Activated effector memory CD4-positive, alpha-beta T cell treated with anti-CD3 and anti-CD28 coated beads, Interleukin-2, amount 50 U/mL, for 16 hours (primary cell): Measurements from ENCODE around the gene RADX.

ENCODE experiments used
- DNase-seq: peaks from one replicate; pipeline ENCODE4 v3.0.0-alpha.2; 2020

Gene RADX

GRCh38 chrX:106692425-106693065, 80.8 kb downstream of the RADX start:
- no peak for DNase-seq

GRCh38 chrX:106696502-106696901, 84.7 kb downstream of the RADX start:
- DNase-seq = no peak

DNA sequence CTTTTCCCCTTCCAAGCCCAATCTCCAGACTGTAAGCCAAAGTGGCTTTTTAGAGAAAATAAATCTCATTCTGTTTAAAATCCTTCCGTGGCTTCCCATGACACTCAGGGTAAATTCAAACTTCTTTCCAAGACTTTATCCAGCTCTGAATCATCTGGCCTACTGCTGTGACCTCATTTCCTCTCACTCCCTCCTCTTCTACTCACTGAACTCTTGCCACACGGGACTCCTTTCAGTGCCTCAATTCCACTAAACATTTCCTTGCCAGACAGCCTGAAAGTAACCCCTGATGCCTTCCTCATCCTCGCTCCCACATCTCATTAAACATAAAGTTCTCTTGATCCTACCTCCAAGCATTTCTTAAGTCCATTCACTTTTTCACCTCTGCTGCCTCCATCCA, 86.9 kb downstream of the RADX start:
- DNase-seq = no peak

GRCh38 chrX:106702636-106703035, 90.9 kb downstream of the RADX start:
- no peak for DNase-seq

DNA sequence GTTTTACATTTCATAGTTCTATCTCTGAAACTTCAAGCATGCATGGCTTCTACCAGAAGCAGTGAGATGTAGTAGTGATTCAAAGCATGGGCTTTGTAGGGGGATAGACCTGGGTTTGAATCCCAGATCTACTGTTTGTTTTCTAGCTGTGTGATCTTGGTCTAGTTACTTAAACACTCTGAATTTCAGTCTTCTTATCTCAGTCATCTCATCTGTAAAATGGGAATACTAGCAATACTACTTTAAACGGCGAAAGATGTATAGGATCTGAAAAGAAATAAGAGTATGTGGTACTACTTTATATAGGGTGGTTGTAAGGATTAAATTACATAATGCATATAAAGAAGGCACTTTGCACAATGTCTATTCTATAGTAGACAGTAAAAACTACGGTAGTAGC, 94.7 kb downstream of the RADX start:
- no peak for DNase-seq

- DNase-seq = no peak
Measured at GRCh38 chrX:106707771-106708454, 96.1 kb downstream of the RADX start.

DNA sequence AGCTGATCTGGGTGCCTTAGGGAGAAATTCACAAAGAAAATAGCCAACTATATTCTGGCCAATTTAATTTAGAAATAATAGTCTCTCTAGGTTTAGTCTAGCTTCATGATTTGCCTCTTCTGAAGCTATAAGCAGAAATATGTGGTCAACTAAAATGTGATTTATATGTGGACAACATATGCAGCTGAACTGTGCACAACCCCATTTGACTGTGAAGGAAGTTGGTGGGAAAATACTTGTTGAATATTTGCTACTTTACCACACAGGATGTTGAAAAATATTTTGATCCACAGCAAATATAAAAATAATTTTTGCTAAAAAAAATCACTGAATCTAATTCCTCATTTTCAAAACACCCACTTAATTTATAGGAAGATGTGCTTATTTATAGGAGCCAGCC, 99.0 kb downstream of the RADX start:
- no peak for DNase-seq

GRCh38 chrX:106711375-106711774, 99.6 kb downstream of the RADX start:
- DNase-seq = no peak

GRCh38 chrX:106716004-106716403, 104.2 kb downstream of the RADX start:
- no peak for DNase-seq

DNA sequence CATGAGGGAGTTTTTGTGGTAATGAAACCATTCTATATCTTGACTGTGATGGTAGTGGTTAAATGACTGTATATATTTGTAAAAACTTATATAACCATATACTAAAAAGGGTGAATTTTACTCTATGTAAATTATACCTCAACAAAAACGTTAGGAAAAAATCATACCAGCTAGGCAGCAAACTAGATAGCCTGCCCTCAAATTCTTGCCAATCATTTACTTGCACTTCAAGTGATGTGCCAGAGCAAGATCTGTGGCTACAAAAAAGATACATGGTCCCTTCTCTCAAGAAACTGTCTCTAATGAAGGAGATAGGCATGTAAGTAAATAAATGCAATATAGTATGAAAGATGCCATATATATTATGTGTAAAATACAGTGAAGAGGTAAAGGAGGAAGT, 104.7 kb downstream of the RADX start:
- DNase-seq = no peak

- no peak for DNase-seq
Measured at GRCh38 chrX:106718709-106719108, 106.9 kb downstream of the RADX start.

DNA sequence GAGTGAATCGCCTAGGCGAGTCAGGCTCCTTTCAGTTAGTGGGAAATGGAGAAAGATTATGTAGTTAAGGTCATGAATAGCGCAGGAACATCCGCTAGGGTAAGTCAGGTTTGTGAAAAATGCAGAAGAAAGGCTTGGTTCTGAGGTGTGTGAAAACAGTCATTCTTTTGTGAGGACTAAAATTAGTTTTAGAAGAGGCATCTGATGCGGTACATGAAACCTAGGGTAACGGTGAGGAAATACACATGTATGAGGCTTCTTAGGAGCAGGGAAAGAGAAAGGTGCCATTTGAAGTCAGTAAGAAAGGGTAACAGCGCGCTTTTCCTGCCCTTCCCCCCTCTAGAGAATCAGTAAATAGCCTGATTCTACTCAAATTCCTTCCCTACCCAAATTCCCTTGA, 114.2 kb downstream of the RADX start:
- DNase-seq = no peak

GRCh38 chrX:106726485-106727437, 115.0 kb downstream of the RADX start, which contains the start of gene RNF128:
Gene RNF128 (plus strand): TSS chrX:106726701. CDS start chrX:106726914, 213 bp downstream.
- peak; percentile 64 for DNase-seq

- DNase-seq = no peak
Measured at GRCh38 chrX:106728337-106728736, 116.6 kb downstream of the RADX start.
